Progenitor cell of endocrine pancreas (in vitro differentiated cells): ENCODE results near the gene TWIST2. TPM values are rescaled to one million over a fixed set of nuclear protein-coding genes. Genes with fewer than 3 reads are reported as not detected.
A peak's percentile ranks its signal among the peaks of the same experiment; 100 is the strongest.

Source experiments
- DNase-seq: peaks from one replicate; pipeline ENCODE4 v3.0.0; 2021; ENCODE audit warnings: low spot score; ENCODE audit not compliant: unreplicated experiment
- H3K27ac Mint-ChIP-seq: 2 replicates; pipeline ENCODE4 v1.8.0; 2021; ENCODE audit warnings: mild to moderate bottlenecking, moderate library complexity, mixed read lengths
- H3K27me3 Mint-ChIP-seq: 2 replicates; pipeline ENCODE4 v1.8.0; 2021; ENCODE audit warnings: mixed read lengths
- H3K36me3 Mint-ChIP-seq: 2 replicates; pipeline ENCODE4 v1.8.0; 2022; ENCODE audit warnings: mixed read lengths; ENCODE audit not compliant: insufficient read depth
- H3K4me1 Mint-ChIP-seq: 2 replicates; pipeline ENCODE4 v1.8.0; 2021; ENCODE audit warnings: low read depth, mixed read lengths
- H3K4me3 Mint-ChIP-seq: 2 replicates; pipeline ENCODE4 v1.8.0; 2021; ENCODE audit warnings: low read depth, mild to moderate bottlenecking, moderate library complexity, mixed read lengths
- H3K9me3 Mint-ChIP-seq: 2 replicates; pipeline ENCODE4 v1.8.0; 2021; ENCODE audit warnings: low read depth, mixed read lengths
- total RNA-seq: library from RNA; stranded (reverse); gene quantifications from 2 replicates; pipeline ENCODE4 v1.2.1, GENCODE V29; 2021
- TF ChIP-seq, protein P1 (sequence below): fragments of 200-600 bp; sonication (generic); IDR thresholded peaks from one replicate; pipeline ENCODE4 v1.5.0; 2021; ENCODE audit warnings: antibody characterized with exemption, mild to moderate bottlenecking; ENCODE audit not compliant: unreplicated experiment

TWIST2 gene
- total RNA-seq, 1 donor from 2014 or later = not detected

- peaks cover 82% of the 10 kb centered on the region for H3K27me3 Mint-ChIP-seq
- H3K27ac Mint-ChIP-seq = no peak overlapping the region
- H3K9me3 Mint-ChIP-seq = no peaks in the 10 kb centered on the region
- H3K4me1 Mint-ChIP-seq = no peaks in the 10 kb centered on the region
- TF ChIP-seq, protein P1, sequence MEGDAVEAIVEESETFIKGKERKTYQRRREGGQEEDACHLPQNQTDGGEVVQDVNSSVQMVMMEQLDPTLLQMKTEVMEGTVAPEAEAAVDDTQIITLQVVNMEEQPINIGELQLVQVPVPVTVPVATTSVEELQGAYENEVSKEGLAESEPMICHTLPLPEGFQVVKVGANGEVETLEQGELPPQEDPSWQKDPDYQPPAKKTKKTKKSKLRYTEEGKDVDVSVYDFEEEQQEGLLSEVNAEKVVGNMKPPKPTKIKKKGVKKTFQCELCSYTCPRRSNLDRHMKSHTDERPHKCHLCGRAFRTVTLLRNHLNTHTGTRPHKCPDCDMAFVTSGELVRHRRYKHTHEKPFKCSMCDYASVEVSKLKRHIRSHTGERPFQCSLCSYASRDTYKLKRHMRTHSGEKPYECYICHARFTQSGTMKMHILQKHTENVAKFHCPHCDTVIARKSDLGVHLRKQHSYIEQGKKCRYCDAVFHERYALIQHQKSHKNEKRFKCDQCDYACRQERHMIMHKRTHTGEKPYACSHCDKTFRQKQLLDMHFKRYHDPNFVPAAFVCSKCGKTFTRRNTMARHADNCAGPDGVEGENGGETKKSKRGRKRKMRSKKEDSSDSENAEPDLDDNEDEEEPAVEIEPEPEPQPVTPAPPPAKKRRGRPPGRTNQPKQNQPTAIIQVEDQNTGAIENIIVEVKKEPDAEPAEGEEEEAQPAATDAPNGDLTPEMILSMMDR = no peak
- no peaks in the 10 kb centered on the region for H3K36me3 Mint-ChIP-seq
- no peak overlapping the region for H3K4me3 Mint-ChIP-seq
- DNase-seq = no peak
These were observed 12.9 kb upstream of the TWIST2 start for GRCh38 chr2:238834982-238835381.

GRCh38 chr2:238835726-238836301 lies 12.1 kb upstream of the TWIST2 start:
- H3K4me3 Mint-ChIP-seq = no peak overlapping the region
- H3K9me3 Mint-ChIP-seq = no peaks in the 10 kb centered on the region
- TF ChIP-seq, protein P1 = peak; percentile 37
- peaks cover 85% of the 10 kb centered on the region for H3K27me3 Mint-ChIP-seq
- DNase-seq = no peak
- H3K4me1 Mint-ChIP-seq = no peaks in the 10 kb centered on the region
- no peaks in the 10 kb centered on the region for H3K36me3 Mint-ChIP-seq
- no peak overlapping the region for H3K27ac Mint-ChIP-seq

DNA sequence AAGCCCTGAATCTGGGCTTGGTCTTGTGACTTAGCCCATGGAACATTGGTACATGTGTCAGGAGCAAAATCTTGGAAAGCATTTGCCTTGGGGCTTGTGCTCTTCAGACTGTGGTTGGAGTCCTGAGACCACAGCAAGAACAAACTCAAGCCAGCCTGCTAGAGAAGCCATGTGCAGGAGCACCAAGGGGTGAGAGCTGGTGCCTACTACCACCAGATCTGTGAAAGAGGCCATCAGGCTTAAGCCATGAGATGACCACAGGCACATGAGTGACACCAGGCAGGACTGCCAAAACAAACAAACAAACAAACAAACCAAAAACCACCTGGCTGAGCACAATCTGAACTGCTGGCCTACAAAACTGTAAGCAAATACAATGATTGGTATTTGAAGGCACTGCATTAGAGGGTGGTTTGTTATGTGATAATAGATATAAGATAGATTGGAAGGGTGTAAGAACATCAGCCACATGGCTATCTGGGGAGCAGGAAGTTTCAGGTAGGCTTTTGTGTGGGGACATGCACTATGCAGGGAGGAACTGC lies 9.0 kb upstream of the TWIST2 start:
- H3K9me3 Mint-ChIP-seq = no peaks in the 10 kb centered on the region
- no peaks in the 10 kb centered on the region for H3K36me3 Mint-ChIP-seq
- no peaks in the 10 kb centered on the region for H3K4me1 Mint-ChIP-seq
- no peak overlapping the region for H3K4me3 Mint-ChIP-seq
- DNase-seq = no peak
- H3K27ac Mint-ChIP-seq = no peak overlapping the region
- peaks cover 71% of the 10 kb centered on the region for H3K27me3 Mint-ChIP-seq
- TF ChIP-seq, protein P1 = no peak

DNA sequence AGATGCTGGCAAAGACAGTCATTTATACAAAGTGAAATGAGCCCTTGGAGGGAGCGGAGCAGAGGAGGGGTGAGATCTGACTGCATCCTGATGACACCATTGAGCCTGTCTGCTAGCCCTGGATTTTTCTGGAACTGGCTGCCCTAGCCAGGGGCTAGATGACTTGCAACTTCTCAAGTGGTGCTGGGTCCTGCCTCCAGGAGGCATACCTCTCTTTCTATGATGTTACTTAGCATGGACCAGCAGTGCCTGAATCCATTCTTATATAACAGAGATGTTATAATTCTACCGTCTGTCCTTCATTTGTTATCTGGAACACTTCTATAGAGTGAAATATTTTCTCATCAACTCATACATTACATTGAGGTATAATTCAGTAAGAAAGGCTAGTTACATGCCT lies 8.5 kb upstream of the TWIST2 start:
- Mint-ChIP-seq H3K36me3 (no peaks in the 10 kb centered on the region), H3K27me3 (peaks cover 71% of the 10 kb centered on the region), H3K9me3 (no peaks in the 10 kb centered on the region), H3K27ac (no peak overlapping the region), H3K4me1 (peaks cover 6% of the 10 kb centered on the region), H3K4me3 (no peak overlapping the region)
- DNase-seq = no peak
- TF ChIP-seq, protein P1 = no peak

DNA sequence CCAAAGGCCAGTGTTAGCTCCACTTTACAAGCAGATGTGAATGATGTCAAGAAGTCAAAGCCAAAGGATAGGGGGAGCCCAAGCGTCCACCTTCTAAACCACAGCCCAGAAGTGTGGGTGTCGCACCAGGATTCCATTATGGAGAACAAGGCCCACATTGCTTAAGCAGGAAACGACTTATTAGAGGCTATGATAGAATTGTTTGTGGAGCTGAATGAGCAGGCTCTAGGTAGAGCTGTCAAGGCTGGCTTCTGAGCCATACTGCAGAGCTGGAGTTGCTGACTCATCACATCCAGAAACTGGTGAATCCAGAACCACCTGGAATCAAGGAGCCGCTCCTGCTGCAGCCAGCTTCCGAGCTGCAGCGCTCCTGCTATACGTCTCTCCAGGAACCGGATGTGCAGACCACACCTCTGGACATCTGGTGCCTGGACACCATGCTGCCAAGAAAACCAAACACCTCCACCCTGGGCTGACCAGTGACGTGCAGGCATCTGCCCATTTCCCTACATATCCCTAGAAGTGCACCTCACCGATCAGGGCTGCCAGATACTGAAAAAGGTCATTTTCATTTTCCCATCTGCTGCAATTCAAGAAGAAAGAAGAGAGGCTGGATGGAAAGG lies 6.2 kb upstream of the TWIST2 start:
- no peaks in the 10 kb centered on the region for H3K9me3 Mint-ChIP-seq
- peaks cover 6% of the 10 kb centered on the region for H3K4me1 Mint-ChIP-seq
- no peak overlapping the region for H3K4me3 Mint-ChIP-seq
- DNase-seq = no peak
- TF ChIP-seq, protein P1 = no peak
- H3K27me3 Mint-ChIP-seq = peaks cover 76% of the 10 kb centered on the region
- no peaks in the 10 kb centered on the region for H3K36me3 Mint-ChIP-seq
- no peak overlapping the region for H3K27ac Mint-ChIP-seq
